Embryonic facial prominence (tissue), 1 donor: Measurements from ENCODE around the gene SPTB.

Experiments used
- DNase-seq: peaks from one replicate; pipeline ENCODE4 v3.0.0-alpha.2; 2016; ENCODE audit errors: extremely low spot score

Gene SPTB

DNA sequence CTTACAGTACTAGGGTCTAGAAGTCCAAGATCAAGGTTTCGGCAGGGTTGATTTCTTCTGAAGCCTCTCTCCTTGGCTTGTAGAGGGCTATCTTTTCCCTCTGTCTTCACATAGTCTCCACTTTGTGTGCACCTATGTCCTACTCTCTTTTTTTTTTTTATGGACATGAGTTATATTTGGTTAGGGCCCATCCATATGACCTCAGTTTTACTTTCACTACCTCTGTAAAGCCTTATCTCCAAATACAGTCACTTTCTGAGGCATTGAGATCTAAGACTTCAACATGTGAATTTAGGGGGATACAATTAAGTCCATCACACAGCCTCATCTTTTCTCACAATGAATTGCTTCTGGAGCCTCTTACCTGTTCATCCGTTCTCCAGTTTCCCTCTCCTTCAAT lies 5.9 kb upstream of the SPTB start:
- DNase-seq = no peak

DNA sequence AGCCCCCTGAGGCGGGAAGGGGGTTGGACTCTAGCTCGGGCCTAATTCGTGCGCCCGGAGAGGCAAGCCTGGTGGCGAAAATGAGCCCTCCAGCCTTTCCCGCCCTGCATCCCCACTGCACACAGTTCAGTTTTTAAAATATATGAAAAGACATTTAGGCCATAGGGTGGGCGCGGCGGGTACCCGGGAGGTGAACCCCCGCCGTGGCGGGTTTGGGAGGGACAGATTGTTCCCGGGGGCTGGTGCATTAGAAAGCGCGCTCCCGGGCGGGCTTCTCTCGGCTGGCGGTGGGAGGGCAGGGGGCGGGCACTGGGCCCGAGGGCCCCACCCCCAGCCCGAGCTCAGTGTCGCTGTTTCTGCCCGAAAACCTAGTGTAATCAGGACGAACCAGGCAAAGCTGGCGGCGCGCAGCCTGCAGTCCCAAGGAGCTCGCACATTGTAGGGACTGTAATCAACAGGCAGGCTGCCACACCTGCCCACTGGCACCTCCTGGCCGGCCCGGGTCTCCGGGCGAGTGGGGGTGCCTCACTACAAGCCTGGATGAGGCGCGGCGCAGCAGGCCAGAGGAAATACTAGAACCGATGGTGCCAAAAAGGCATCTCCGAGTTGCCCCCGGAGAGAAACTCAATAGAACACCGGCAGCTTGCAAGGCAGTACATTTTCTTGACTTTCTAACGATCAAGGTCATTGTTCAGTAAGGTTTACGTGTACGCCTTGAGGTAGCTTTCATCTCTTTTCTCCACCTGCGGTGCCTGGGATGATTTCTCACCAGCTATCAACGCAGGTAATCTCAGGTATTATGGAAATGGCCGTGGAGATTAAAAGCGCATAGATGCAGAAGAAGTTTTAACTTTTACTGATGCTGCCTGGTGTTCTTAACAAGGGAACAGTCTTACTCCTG lies 764 bp upstream of the SPTB start:
- no peak for DNase-seq

DNA sequence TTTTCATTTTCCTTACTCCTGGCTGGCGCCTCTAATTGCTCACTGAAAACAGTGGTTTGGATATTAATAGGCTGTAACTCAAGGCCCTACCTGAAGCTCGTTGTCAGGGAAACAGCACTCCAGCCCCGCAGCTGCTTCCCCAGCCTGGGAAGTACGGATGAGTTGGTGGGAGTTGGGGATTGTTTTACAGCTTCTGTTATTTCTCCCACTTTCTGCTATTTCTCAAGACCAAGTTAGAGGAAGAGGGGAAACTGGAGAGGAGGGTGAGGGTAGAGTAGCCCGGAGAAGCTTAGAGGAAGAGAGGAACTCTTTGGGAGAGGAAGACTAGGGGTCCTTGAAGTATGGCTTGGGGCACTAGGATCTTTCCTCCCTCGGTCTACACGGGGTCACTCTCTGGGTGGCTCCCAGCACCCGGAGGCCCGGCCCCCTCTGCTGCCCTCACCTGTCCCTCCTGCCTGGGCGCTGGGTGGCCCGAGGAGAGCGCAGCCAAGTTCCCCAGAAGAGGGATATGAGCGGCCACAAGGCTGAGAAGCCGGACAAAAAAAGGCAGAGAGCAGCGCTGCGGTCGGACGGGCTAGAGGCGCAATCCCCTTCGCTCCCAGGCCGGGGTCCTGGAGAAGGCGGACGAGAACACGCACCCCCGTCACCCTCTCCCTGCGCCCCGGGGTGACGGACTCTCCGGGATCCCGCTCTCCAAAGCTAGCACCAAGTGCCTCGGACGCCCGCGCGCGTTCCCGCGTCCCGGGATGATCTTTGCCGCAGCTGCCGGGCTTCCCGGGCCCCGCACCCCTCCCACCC lies 671 bp downstream of the SPTB start:
- DNase-seq = no peak

DNA sequence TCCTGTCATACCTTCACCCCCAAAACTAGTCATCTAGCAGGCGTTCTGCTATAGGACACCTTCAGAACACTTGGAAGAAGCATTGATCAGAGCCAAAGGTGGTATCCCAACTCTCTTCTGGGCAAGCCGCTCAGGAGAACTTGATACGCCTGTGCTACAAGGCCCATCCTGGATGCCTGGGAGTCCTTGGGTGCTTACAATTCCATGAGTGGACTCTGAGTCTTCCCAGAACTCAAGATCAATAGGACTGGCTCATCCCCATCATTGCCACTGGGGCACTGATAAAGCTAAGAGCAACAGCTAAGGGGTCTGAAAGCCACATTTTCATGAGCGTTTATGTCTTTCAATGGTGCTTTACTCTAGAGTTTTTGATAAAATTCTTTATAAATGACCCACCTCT lies 1.9 kb downstream of the SPTB start:
- no peak for DNase-seq

DNA sequence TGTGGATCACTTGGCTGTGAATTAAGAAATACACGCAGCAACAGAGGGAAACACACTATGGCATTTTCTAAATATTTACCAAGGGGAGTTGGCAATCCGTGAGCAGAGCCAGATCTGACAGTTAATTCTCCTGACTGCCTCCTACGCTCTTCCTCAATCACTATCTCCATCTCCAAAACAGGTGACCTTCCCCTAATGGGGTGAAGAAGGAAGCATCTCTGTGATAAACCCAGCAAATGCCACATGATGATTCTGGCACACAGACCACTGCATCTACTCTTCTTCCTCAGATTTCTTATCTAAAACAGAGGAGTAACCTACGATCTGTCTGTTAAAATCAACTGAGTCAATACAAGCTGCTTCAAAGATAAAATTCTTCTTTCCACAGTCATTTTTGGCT lies 4.4 kb downstream of the SPTB start:
- no peak for DNase-seq

DNA sequence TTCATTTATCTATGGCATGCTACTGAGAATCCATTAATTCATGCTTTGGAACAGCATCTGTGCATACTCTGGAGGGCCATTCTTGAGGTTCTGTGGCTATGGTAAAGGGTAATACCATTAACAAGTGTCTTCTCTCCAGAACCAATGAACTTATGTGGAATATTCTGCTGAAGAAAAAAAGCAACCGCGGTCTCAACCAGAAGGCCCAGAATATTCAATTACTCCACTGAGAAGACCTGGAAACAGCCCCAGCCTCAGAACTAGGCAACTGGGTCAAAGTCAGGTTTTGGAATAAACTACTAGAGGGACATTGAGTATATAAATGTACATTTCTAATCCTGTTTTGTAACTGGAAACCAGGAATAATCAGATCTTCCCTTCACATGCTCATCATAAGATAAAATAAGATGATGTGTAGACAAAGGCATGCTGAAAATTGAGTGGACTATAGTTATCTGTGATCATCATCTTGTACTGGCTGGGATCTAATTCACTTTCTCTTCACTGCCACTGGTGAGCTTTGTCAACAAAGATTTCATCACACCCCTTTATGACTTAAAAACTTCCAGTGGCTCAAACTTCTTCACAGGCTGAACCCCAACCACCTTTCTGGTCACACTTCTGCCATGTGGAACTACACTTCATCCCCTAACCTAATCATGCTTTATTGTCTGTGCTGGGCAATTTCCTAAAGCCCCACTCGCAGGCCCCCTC lies 6.0 kb downstream of the SPTB start:
- no peak for DNase-seq

DNA sequence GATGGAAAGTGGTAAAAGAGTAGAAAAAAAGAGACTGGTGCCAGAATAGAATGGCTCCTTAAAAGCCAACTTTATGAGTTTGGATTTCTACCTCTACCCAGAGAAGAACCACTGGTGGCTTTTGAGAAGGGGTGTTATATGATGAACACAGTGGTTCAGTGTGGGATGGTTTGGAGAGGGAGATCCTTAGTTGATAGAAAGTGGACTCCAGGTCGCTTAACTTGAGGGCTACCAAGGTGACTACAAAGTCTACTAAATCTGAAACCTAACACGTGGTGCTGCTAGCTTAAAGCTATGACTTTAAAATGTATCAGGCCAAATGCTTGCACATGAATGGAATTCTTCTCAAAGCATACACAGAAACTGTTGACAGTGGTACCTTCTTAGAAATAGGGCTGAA lies 8.4 kb downstream of the SPTB start:
- no peak for DNase-seq

DNA sequence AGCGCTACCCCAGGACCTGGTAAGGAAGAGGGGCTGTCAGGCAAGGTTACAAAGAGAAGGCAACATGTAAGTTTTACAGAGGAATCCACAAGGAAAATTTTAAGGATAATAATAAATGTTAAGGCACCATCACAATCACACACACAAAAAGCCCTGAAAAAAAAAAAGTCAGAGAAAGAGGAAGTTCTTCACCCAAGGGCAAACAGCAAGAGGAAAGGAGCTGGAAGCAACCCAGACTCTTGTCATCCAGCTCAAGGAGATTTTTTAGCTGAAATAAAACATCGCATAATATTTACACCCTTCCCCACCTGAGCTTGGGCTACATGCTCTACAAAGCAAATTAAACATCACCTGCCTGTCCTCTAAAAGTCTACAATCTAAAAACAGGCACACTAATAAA lies 9.5 kb downstream of the SPTB start:
- DNase-seq = no peak

DNA sequence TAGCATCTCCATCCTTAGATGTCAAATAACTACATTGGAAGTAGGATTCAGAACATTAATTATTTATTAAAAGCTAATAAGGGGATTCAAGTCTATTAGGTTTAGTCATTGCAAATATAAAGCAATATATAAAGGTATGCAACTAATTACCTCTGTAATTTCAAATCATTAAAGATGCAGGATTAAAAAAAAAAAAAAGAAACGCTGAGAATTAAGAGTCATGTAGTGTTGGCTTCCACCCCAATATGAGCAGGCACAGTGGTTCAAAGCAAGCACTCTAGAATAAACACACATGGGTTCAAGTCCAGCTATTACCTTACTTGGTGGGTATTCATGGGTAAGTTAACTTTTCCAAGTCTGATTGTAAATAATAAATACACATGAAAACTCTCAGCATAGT lies 10.9 kb downstream of the SPTB start:
- no peak for DNase-seq

DNA sequence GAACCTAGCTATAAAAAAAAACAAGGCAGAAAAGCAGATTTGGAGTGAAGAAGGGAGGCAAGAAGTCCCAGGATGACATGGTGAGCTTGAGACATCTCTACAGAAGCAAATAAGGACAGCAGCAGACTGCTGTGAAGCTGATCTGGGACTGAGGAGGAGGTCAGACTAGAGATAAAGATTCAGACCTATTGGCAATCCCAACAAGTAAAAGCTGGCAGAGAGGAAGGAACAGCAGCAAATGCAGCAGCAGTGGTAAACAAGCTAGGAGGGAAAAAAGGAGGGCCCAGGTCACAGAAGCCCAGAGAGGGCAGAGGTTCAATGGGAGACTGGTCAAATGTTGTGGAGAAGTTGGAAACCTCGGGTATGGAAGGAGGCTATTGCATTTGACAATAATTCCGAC lies 11.3 kb downstream of the SPTB start:
- no peak for DNase-seq

DNA sequence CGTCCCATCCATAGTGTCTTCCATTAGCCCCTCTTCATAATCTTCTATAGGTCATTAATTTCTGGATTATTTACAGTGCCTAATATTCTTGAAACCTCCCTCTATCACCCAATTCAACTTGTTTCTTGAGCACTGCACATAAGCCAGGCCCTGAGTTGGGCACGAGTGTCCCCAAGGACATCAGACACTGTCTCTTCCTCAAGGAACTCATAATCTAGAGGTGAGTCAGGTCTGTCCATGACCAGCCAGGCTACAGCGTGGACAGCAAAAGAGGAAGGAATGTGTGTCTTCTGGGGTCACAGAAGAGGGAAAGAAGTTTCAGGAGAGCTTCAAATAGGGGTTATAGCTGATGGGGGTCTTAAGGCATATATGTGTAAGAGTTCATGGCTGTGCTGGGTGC lies 12.5 kb downstream of the SPTB start:
- DNase-seq = no peak

DNA sequence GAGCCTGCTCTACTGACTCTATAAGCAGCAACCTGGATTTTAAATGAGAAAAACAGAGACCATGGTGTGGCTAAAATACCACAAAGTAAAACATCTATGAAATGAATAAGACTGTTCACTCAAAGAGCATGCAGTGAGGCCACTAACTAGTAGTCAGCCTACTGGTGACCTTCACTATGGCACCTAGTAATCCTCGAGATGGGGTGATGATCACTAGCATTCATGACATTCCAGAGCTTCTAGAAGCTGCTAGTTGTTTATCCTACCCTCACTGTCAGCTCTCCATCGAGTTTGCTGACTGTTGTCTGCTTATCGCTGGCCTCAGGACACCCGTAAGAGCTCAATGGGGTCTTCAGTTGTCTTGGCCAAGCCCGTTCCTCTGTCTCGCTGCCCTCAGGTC lies 13.7 kb downstream of the SPTB start:
- no peak for DNase-seq

DNA sequence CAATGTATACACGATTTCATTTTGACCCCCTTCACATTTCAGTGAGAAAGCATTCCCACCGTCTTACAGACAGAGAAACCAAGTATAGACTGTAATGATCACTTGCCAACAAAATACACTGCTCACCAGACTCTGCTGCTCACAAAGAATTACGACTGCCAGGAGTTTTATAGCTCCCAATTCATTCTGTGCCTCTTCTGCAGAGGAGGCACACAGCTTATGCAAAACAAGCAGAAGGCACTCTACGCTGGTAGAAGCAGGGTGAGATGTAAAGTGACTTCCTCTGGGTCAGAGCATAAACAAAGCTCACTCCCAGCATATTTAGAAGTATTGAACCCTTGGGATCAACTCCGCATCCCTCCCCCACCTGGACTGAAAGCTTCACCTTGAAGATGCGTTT lies 14.6 kb downstream of the SPTB start:
- no peak for DNase-seq

DNA sequence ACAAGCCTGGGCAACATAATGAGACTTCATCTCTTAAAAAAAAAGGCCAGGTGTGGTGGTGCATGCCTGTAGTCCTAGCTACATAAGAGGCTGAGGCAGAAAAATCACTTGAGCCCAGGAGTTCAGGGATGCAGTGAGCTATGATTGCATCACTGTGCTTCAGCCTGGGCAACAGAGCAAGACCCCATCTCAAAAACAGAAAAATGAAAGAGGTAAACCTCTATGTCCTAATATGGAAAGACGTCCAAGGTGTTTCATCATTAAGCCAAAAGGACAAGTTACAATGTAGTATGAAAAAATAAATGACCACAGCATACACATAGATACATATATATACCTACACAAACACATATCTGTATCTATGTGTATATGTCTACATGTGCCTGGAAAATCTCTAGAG lies 15.4 kb downstream of the SPTB start:
- DNase-seq = no peak

DNA sequence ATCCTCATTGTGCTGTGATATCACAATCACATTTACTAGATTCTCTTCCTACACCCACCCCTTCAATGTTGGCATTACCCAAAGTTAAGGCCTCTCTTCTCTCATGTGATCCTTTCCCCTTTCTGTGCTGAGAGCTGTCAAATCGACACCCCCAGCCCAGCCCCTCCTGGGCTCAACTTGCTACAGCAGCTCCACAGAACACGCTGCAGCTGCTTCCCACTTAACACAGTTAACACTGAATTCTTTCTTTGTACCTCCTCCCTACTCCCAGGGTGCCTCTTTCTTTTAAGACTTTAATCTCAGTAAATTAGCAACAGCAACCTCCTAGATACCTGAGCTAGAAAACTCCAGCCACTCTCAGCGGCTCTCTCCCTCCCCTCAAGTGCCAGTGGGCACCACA lies 17.8 kb downstream of the SPTB start:
- no peak for DNase-seq

DNA sequence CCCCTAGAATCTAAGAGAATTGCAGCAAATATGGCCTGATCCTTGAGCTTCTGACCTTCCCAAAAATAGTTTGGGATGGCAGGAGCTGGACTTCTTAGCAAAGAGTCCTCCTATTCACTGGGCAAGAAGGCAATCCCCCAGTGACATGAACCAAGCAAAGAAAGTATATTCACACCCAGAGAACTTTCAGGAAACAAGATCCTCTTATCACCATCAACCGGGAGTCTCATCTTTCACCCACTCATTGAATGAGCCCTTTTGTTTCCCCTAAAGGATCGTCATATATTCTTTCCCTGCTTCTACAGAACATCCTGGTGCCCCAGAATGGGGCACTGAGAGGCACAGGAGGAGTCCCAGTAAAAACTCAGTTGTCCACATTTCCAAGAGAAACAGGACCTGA lies 19.7 kb downstream of the SPTB start:
- no peak for DNase-seq

DNA sequence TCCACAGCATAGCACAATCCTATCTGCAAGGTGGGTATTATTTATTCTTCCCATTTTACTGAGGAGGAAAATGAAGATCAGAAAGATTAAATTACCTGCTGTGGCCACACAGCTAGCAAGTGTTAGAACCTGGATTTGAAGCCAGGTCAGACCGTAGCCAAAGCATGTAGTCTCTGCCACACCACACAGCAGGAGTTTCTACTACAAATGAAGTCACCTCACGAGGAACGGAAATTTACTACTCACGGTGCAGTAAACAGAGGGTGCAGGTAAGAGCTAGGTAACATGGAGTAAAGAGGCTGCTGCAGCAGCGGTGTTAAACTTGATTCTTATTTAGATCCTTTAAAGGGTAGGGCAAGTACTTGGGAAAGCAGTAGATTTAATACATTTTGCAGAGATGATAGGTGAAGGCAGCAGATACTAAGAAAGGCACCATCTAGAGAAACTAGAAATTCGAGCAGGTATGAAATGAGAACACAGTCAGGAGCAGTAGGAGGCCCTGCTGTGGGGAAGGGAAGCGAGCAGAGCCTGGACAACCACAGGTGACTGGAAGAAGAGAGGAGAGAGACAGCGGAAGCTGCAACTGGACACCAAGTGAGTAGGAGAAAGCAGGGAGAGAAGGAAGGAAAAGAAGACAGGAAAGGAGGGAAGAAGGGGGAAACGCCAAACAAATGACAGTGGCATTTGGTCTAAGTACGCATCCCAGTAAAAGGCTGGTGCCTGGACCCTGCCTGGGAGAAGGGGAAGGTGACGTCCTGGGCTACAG lies 21.5 kb downstream of the SPTB start:
- no peak for DNase-seq

DNA sequence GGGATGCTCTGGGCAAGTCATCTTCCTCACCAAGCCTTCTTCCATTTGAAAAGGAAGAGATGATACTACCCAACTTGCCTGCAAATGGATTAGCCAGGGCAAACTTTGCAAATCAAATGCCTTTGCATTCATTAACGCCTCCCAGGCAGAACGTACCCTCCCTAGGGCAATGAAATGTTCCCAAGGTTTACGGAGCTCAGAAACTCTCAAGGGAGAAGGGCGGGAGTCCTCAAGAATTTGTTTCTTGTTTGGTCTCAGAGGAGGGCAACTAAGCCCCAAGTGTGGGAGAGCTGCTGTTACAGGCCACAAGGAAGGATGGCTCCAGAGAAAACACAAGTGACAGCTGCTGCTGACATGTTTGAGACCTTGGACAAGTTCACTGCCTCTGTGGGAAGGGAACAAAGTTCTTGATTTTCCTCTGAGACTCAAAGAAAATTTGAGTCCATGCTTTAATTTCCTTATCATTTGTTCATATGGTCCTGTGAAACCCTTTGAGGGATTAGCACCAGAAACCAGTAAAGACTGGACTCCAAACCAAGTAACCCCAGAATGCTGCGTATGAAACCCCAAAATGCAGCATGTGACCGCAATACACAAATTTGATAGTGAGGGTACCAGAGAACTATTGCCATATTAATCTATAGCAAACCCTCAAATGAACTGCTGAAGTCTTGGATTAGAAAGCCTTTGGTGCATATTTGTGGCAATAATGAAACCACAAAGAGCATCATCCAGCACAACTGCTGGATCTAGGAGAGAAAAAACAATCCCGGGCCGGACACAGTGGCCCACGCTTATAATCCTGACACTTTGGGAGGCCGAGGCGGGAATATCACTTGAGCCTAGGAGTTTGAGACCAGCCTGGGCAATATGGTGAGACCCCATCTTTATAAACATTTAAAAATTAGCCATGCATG lies 22.9 kb downstream of the SPTB start:
- DNase-seq = no peak

DNA sequence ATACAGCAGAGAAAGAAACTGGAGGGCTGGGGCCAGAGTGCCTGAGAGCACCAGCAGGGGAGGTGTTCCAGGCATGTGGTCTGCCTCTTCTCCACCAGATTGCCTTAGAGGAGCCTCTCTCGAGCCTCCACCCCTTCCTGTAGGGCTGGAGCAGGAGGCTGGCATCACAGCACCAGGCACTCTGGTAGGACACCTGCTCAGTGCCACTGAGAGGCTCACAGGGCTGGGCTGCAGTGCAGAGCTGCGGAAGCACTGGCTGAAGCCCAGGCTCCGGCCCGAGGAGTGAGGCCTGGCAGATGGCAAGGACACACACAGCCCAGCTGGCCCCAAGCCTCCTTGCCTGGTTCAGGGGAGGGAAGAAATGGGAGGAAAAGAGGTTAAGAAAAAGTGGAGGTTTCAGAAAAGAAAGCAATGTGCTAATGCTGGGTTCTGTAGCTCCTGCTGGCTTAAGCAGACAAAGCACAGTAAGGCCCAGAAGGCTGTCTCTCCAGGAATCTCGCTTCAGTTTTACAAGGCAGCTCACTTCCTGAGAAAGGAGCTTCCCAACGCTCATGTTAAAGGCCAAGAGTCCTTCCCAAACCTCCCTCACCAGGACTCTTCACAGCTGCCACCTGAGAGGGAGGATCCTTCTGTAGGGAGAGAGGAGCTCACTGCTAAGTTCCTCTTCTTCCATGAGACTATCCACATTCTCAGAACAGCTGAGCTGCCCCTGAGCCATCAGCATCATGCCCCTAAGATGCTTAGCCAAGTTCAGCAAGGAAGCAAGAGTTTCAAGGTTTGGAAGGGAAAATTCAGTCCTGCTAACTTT lies 23.8 kb downstream of the SPTB start:
- DNase-seq = no peak
